SK-N-SH treated with all-trans-retinoic acid at 6 μM for 48 hours (cell line): ENCODE measurements around the gene RABGGTA.

Experiments
- CSRNP3 ChIP-seq: fragments of 250-450 bp; sonication (Bioruptor Pico); IDR thresholded peaks from 2 replicates; pipeline ENCODE4 v1.5.1; 2021; ENCODE audit warnings: mild to moderate bottlenecking, moderate library complexity
- ESRRG ChIP-seq: fragments of 250-450 bp; sonication (Bioruptor Pico); IDR thresholded peaks from 2 replicates; pipeline ENCODE4 v1.6.1; 2021; ENCODE audit warnings: mild to moderate bottlenecking
- OSR1 ChIP-seq: fragments of 250-450 bp; sonication (Bioruptor Pico); IDR thresholded peaks from 2 replicates; pipeline ENCODE4 v1.8.0; 2022; ENCODE audit warnings: moderate library complexity, mild to moderate bottlenecking, inconsistent platforms
- PATZ1 ChIP-seq: fragments of 250-450 bp; sonication (Bioruptor Pico); IDR thresholded peaks from 2 replicates; pipeline ENCODE4 v1.8.0; 2020; ENCODE audit warnings: mild to moderate bottlenecking, moderate library complexity, borderline replicate concordance
- TCF4 ChIP-seq: fragments of 250-450 bp; sonication (Bioruptor Pico); IDR thresholded peaks from 2 replicates; pipeline ENCODE4 v1.8.0; 2021; ENCODE audit warnings: mild to moderate bottlenecking, moderate library complexity, borderline replicate concordance
- ZC3H10 ChIP-seq: fragments of 250-450 bp; sonication (Bioruptor Pico); IDR thresholded peaks from 2 replicates; pipeline ENCODE4 v1.5.1; 2021; ENCODE audit warnings: mild to moderate bottlenecking, moderate library complexity
- ZNF8 ChIP-seq: fragments of 450-650 bp; formaldehyde crosslinking; IDR thresholded peaks from 2 replicates; pipeline ENCODE4 v1.5.0; 2020; ENCODE audit warnings: mild to moderate bottlenecking, moderate library complexity

GRCh38 chr14:24312736-24313507, 41.5 kb upstream of the RABGGTA start:
- TF ChIP-seq OSR1 (CRISPR knock-in tag) (no peak), PATZ1 (no peak), ESRRG (CRISPR knock-in tag) (no peak), ZC3H10 (no peak), CSRNP3 (CRISPR knock-in tag) (no peak), TCF4 (CRISPR knock-in tag) (no peak), ZNF8 (CRISPR knock-in tag) (no peak)
